MM.1S (cell line): Measurements from ENCODE around the gene PIP4K2B.
"Not testable (repeated sequence)": the region's sequence is repeated elsewhere in the genome, so short reads cannot be mapped to it uniquely, and the experiment has no call there.

Experiments used
- DNase-seq: peaks from one replicate; pipeline ENCODE4 v3.0.0-alpha.2; 2015
- H2AFZ ChIP-seq: fragments of 300-600 bp; sonication (generic); 2 replicates; pipeline ENCODE4 v1.6.0; 2016; ENCODE audit warnings: antibody characterized with exemption, low read length
- H3F3A ChIP-seq: fragments of 300-600 bp; sonication (generic); 2 replicates; pipeline ENCODE4 v1.6.1; 2016; ENCODE audit warnings: mild to moderate bottlenecking, antibody characterized with exemption, low read length, moderate library complexity, mixed read lengths; ENCODE audit not compliant: insufficient read depth
- H3K27ac ChIP-seq: fragments of 300-600 bp; sonication (generic); 2 replicates; pipeline ENCODE4 v1.5.1; 2016; ENCODE audit warnings: mild to moderate bottlenecking, low read length
- H3K27me3 ChIP-seq: fragments of 300-600 bp; sonication (generic); replicated peaks from 2 replicates; pipeline ENCODE4 v1.6.0; 2016; ENCODE audit warnings: low read length; ENCODE audit not compliant: insufficient read depth
- H3K36me3 ChIP-seq: fragments of 300-600 bp; sonication (generic); replicated peaks from 2 replicates; pipeline ENCODE4 v1.6.1; 2016; ENCODE audit warnings: mild to moderate bottlenecking, low read length, mixed read lengths; ENCODE audit not compliant: insufficient read depth
- H3K4me1 ChIP-seq: fragments of 300-600 bp; sonication (generic); 2 replicates; pipeline ENCODE4 v1.6.1; 2016; ENCODE audit warnings: low read length, mixed read lengths
- H3K4me2 ChIP-seq: fragments of 300-600 bp; sonication (generic); 2 replicates; pipeline ENCODE4 v1.6.0; 2016; ENCODE audit warnings: low read depth, low read length
- H3K4me3 ChIP-seq: fragments of 300-600 bp; sonication (generic); 2 replicates; pipeline ENCODE4 v1.5.1; 2016; ENCODE audit warnings: low read length, mixed read lengths
- H3K79me2 ChIP-seq: fragments of 300-600 bp; sonication (generic); 2 replicates; pipeline ENCODE4 v1.6.1; 2016; ENCODE audit warnings: mixed run types, low read length, mixed read lengths
- H3K9ac ChIP-seq: fragments of 300-600 bp; sonication (generic); 2 replicates; pipeline ENCODE4 v1.6.1; 2016; ENCODE audit warnings: low read length, mixed read lengths
- H3K9me2 ChIP-seq: fragments of 300-600 bp; sonication (generic); replicated peaks from 2 replicates; pipeline ENCODE4 v1.6.1; 2016; ENCODE audit warnings: mild to moderate bottlenecking, low read length, mixed read lengths; ENCODE audit not compliant: insufficient read depth
- H3K9me3 ChIP-seq: fragments of 300-600 bp; sonication (generic); replicated peaks from 2 replicates; pipeline ENCODE4 v1.6.1; 2016; ENCODE audit warnings: mild to moderate bottlenecking, low read length, mixed read lengths; ENCODE audit not compliant: insufficient read depth
- H4K20me1 ChIP-seq: fragments of 300-600 bp; sonication (generic); 2 replicates; pipeline ENCODE4 v1.6.1; 2016; ENCODE audit warnings: mild to moderate bottlenecking, low read length, moderate library complexity, mixed read lengths; ENCODE audit not compliant: insufficient read depth
- EZH2 ChIP-seq: fragments of 300-600 bp; sonication (generic); optimal IDR thresholded peaks from 2 replicates; pipeline ENCODE3; 2017; ENCODE audit warnings: low read depth, mild to moderate bottlenecking, antibody characterized with exemption, low read length, mixed read lengths
- EZH2phosphoT487 ChIP-seq: fragments of 300-600 bp; sonication (generic); IDR thresholded peaks from 2 replicates; pipeline ENCODE4 v1.6.1; 2018; ENCODE audit warnings: antibody characterized with exemption, low read length
- TF ChIP-seq, protein P1 (sequence below): fragments of 300-600 bp; sonication (generic); IDR thresholded peaks from 2 replicates; pipeline ENCODE4 v1.5.1; 2016; ENCODE audit warnings: antibody characterized with exemption, low read length, mixed read lengths

The PIP4K2B gene

DNA sequence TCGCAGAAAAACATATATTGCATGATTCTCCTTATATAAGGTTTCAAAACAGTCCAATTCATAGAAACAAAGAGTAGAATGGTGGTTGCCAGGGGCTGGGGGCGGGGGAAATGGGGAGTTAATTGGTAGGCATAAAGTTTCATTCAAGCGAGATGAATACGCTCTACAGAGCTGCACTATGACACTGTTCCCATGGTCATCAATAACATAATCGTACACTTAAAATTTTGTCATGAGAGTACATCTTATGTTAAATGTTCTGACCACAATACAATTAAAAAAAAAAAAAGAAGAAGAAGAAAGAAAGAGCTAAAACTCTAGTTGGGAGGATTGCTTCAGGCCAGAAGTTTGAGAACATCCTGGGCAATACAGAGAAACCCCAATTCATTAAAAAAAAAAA, 5.1 kb downstream of the PIP4K2B start:
- Histone ChIP-seq H4K20me1 (no peaks in the 10 kb centered on the region), H3K27me3 (no peaks in the 10 kb centered on the region), H3K27ac (no peak overlapping the region), H3K4me1 (peaks cover 17% of the 10 kb centered on the region; the same call in 1 of the 2 replicates), H2AFZ (no peak overlapping the region), H3K4me3 (no peak overlapping the region), H3K9ac (no peak overlapping the region), H3K9me2 (no peaks in the 10 kb centered on the region), H3K79me2 (peaks cover 64% of the 10 kb centered on the region), H3K36me3 (no peaks in the 10 kb centered on the region), H3K9me3 (no peaks in the 10 kb centered on the region), H3F3A (peaks cover 12% of the 10 kb centered on the region; the same call in 1 of the 2 replicates), H3K4me2 (no peak overlapping the region)
- TF ChIP-seq EZH2 (no peak), EZH2phosphoT487 (no peak)
- TF ChIP-seq, protein P1, sequence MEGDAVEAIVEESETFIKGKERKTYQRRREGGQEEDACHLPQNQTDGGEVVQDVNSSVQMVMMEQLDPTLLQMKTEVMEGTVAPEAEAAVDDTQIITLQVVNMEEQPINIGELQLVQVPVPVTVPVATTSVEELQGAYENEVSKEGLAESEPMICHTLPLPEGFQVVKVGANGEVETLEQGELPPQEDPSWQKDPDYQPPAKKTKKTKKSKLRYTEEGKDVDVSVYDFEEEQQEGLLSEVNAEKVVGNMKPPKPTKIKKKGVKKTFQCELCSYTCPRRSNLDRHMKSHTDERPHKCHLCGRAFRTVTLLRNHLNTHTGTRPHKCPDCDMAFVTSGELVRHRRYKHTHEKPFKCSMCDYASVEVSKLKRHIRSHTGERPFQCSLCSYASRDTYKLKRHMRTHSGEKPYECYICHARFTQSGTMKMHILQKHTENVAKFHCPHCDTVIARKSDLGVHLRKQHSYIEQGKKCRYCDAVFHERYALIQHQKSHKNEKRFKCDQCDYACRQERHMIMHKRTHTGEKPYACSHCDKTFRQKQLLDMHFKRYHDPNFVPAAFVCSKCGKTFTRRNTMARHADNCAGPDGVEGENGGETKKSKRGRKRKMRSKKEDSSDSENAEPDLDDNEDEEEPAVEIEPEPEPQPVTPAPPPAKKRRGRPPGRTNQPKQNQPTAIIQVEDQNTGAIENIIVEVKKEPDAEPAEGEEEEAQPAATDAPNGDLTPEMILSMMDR, result no peak
- no peak for DNase-seq

DNA sequence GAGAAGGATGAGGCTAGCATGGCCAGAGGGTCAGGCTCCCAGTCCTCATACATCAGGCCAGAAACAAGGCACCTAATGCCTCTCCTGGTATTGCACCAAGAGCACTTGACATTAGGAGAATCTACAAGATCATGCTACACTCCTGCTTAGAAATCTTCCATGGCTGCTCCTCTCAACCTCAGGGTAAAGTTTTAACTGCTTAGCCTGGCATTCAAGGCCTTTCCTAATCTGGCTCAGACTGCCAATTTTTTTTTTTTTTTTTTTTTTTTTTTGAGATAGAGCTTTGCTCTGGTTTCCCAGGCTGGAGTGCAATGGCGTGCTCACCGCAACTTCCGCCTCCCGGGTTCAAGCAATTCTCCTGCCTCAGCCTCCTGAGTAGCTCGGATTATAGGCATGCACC, 8.2 kb downstream of the PIP4K2B start:
- no peak overlapping the region for H3K4me3 ChIP-seq
- no peak overlapping the region for H3K4me2 ChIP-seq
- H3K9ac ChIP-seq, result no peak overlapping the region
- H3K36me3 ChIP-seq, result no peaks in the 10 kb centered on the region
- H3K79me2 ChIP-seq, result peaks cover 36% of the 10 kb centered on the region
- DNase-seq, result no peak
- H3K27ac ChIP-seq, result no peak overlapping the region
- no peaks in the 10 kb centered on the region for H3K9me3 ChIP-seq
- 0 out of 2 replicates have a peak, but pooled peaks cover 1% of the 10 kb centered on the region for H3K4me1 ChIP-seq
- no peaks in the 10 kb centered on the region for H3K9me2 ChIP-seq
- H3F3A ChIP-seq, result no peaks in the 10 kb centered on the region
- no peaks in the 10 kb centered on the region for H4K20me1 ChIP-seq
- H2AFZ ChIP-seq, result no peak overlapping the region
- H3K27me3 ChIP-seq, result no peaks in the 10 kb centered on the region
- TF ChIP-seq EZH2 (no peak), EZH2phosphoT487 (no peak)
- TF ChIP-seq, protein P1, result no peak

- H3K4me1 ChIP-seq, H3K9ac ChIP-seq, H3K36me3 ChIP-seq, H3K4me2 ChIP-seq, H2AFZ ChIP-seq, H3K4me3 ChIP-seq, H4K20me1 ChIP-seq, H3K9me2 ChIP-seq, H3K27ac ChIP-seq, DNase-seq, H3F3A ChIP-seq, H3K9me3 ChIP-seq, H3K27me3 ChIP-seq: not testable (repeated sequence)
- H3K79me2 ChIP-seq, result peaks cover 27% of the 10 kb centered on the region
Measured at GRCh38 chr17:38790148-38790707, 9.1 kb downstream of the PIP4K2B start.

DNA sequence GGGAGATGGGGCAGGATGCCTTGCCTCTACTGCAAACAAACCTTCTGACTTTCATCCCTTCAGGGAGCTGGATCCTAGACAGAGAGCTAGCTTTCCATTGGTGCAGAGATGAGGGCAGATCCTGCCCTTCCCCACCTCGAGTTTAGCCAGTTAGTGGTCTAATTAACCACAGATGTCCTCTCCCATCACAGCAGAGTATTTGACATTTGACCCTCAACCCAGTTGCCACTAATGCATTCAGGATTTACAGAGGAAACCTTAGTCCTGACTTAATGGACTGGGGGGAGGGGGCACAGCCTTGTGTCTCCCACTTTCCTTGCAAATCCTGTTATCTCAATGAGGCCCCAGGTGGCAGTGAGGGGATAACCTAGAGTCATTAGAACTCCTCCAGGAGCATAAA, 10.2 kb downstream of the PIP4K2B start:
- no peak overlapping the region for H3K27ac ChIP-seq
- H3K79me2 ChIP-seq, result peaks cover 23% of the 10 kb centered on the region
- no peaks in the 10 kb centered on the region for H3K27me3 ChIP-seq
- H3K9ac ChIP-seq, result no peak overlapping the region
- no peaks in the 10 kb centered on the region for H3F3A ChIP-seq
- H3K9me3 ChIP-seq, result no peaks in the 10 kb centered on the region
- H3K4me3 ChIP-seq, result no peak overlapping the region
- H4K20me1 ChIP-seq, result no peaks in the 10 kb centered on the region
- no peaks in the 10 kb centered on the region for H3K9me2 ChIP-seq
- H3K36me3 ChIP-seq, result no peaks in the 10 kb centered on the region
- no peak overlapping the region for H2AFZ ChIP-seq
- no peaks in the 10 kb centered on the region for H3K4me1 ChIP-seq
- TF ChIP-seq, protein P1, result no peak
- TF ChIP-seq EZH2phosphoT487 (no peak), EZH2 (no peak)
- no peak overlapping the region for H3K4me2 ChIP-seq
- DNase-seq, result no peak

DNA sequence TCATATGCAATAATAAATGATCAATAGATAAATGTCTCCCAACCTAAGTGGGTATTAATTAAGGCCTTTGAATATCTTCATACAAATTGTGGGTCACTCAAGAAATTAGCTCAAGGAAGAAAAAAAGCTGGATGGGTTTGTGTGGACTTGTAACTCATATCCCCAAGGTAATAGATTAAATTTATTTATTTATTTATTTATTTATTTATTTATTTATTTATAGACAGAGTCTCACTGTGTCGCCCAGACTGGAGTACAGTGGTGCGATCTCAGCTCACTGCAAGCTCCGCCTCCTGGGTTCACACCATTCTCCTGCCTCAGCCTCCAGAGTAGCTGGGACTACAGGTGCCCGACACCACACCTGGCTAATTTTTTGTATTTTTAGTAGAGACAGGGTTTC, 11.4 kb downstream of the PIP4K2B start:
- not testable (repeated sequence) for H3K4me3 ChIP-seq, H3K9ac ChIP-seq, H3K4me1 ChIP-seq, DNase-seq, H2AFZ ChIP-seq, H3K27me3 ChIP-seq, H3F3A ChIP-seq, H3K4me2 ChIP-seq, H4K20me1 ChIP-seq, H3K36me3 ChIP-seq, H3K9me3 ChIP-seq, H3K27ac ChIP-seq, H3K9me2 ChIP-seq
- H3K79me2 ChIP-seq, result peaks cover 13% of the 10 kb centered on the region
